GM23338 (cell line): ENCODE results near the gene SORL1-AS1.

Experiments
- EZH2 ChIP-seq: fragments of 200-600 bp; sonication (generic); IDR thresholded peaks from one replicate; pipeline ENCODE4 v1.8.0; 2017; ENCODE audit warnings: antibody characterized with exemption, mild to moderate bottlenecking, low read depth; ENCODE audit not compliant: unreplicated experiment
- POLR2AphosphoS5 ChIP-seq: IDR thresholded peaks from 2 replicates; pipeline ENCODE4 v1.6.1; 2016; ENCODE audit warnings: antibody characterized with exemption, low read depth
- ZNF114 ChIP-seq: fragments of 250-450 bp; sonication (Bioruptor Pico); IDR thresholded peaks from 2 replicates; pipeline ENCODE4 v1.5.0; 2020; ENCODE audit warnings: mild to moderate bottlenecking, moderate library complexity
- TF ChIP-seq, protein P1 (sequence below), 2 experiments: fragments of 200-600 bp in 1 of 2; sonication (generic) in 1 of 2; conservative IDR thresholded peaks; 2 replicates each; pipeline versions ENCODE4 v1.5.1 to v1.6.1; 2016 to 2017; ENCODE audit warnings: antibody characterized with exemption in 2 of 2, low read depth in 2 of 2, mild to moderate bottlenecking in 2 of 2, moderate library complexity in 1 of 2

DNA sequence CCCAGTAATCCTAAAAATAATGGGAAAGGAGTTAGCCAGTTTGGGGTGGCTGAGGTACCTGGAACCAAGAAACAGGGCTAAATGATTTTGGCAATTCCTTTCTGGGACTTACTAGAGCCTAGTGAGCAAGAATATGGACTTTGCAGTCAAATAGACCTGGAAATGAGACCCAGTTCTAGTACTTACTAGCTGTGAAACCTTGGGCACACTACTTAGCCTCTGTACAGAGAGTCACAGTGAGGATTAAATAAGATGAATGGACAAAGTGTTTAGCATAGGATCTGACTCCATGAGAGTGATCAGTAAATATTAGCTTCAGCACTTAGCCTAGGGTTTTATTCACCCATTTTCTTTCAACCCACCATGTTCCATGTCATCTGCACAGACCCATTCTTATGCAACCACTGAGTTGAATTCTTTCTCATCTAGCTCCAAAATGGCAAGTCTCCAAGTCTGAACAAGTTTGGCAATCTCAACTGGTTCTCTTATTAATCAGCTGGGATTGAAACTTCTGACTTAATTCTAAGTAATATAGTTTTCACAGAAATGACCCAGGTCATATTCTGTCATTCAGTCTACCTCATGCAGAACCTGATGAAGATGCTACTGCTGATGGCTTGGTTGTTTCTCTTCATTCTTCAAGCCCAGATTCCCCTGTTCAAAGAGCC lies 15.6 kb downstream of the SORL1-AS1 start:
- TF ChIP-seq, protein P1, sequence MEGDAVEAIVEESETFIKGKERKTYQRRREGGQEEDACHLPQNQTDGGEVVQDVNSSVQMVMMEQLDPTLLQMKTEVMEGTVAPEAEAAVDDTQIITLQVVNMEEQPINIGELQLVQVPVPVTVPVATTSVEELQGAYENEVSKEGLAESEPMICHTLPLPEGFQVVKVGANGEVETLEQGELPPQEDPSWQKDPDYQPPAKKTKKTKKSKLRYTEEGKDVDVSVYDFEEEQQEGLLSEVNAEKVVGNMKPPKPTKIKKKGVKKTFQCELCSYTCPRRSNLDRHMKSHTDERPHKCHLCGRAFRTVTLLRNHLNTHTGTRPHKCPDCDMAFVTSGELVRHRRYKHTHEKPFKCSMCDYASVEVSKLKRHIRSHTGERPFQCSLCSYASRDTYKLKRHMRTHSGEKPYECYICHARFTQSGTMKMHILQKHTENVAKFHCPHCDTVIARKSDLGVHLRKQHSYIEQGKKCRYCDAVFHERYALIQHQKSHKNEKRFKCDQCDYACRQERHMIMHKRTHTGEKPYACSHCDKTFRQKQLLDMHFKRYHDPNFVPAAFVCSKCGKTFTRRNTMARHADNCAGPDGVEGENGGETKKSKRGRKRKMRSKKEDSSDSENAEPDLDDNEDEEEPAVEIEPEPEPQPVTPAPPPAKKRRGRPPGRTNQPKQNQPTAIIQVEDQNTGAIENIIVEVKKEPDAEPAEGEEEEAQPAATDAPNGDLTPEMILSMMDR (conservative IDR thresholded peaks at IDR 0.05; ENCODE audit: low read depth in 2 of 2) = no peak
- TF ChIP-seq POLR2AphosphoS5 = no peak
- TF ChIP-seq EZH2 = no peak
- TF ChIP-seq ZNF114 (CRISPR knock-in tag) = no peak
